HepG2 (cell line): ENCODE measurements around the gene ZFP36L2. TPM values are rescaled to one million over a fixed set of nuclear protein-coding genes. Genes with fewer than 3 reads are reported as not detected.
A peak's percentile ranks its signal among the peaks of the same experiment; 100 is the strongest.

ENCODE experiments used
- BCL6 ChIP-seq: IDR thresholded peaks from 2 replicates; pipeline ENCODE4 v1.6.1; 2016; ENCODE audit warnings: missing genetic modification reagents, missing compliant biosample characterization
- EEA1 ChIP-seq: sonication (generic); formaldehyde crosslinking; IDR thresholded peaks from 2 replicates; pipeline ENCODE4 v1.5.1; 2020; ENCODE audit warnings: mild to moderate bottlenecking, missing genetic modification reagents, borderline replicate concordance
- FOXA1 ChIP-seq, 2 experiments: fragments of 450-650 bp in 1 of 2; sonication (generic) in 1 of 2; formaldehyde crosslinking in 1 of 2; IDR thresholded peaks; 2 replicates each; pipeline versions ENCODE4 v1.4.0 to v1.6.1; 2016 to 2020; ENCODE audit warnings: missing genetic modification reagents in 1 of 2
- KAT8 ChIP-seq: IDR thresholded peaks from 2 replicates; pipeline ENCODE4 v1.6.1; 2016; ENCODE audit warnings: missing genetic modification reagents, missing compliant biosample characterization
- NFYC ChIP-seq: IDR thresholded peaks from 2 replicates; pipeline ENCODE4 v1.6.1; 2016; ENCODE audit warnings: missing genetic modification reagents, missing compliant biosample characterization
- NONO ChIP-seq, 2 experiments: fragments of 450-650 bp in 1 of 2; sonication (generic) in 1 of 2; formaldehyde crosslinking in 1 of 2; IDR thresholded peaks in 1 of 2; conservative IDR thresholded peaks in 1 of 2; 2 replicates each; pipeline versions ENCODE4 v1.6.1 to v1.8.0; 2017 to 2022; ENCODE audit warnings: mild to moderate bottlenecking in 1 of 2, missing genetic modification reagents in 1 of 2, moderate library complexity in 1 of 2
- REPIN1 ChIP-seq: sonication (generic); formaldehyde crosslinking; IDR thresholded peaks from 2 replicates; pipeline ENCODE4 v1.8.0; 2022; ENCODE audit warnings: missing genetic modification reagents, low read depth, mild to moderate bottlenecking, borderline replicate concordance
- RFX3 ChIP-seq: IDR thresholded peaks from 2 replicates; pipeline ENCODE4 v1.6.1; 2016; ENCODE audit warnings: missing biosample characterization, missing genetic modification reagents
- SRSF1 ChIP-seq: fragments of 200-400 bp; formaldehyde crosslinking; optimal IDR thresholded peaks from 2 replicates; pipeline ENCODE3; 2017; ENCODE audit warnings: mild to moderate bottlenecking, low read depth, low read length, moderate library complexity
- ZNF263 ChIP-seq: sonication (generic); formaldehyde crosslinking; IDR thresholded peaks from 2 replicates; pipeline ENCODE4 v1.4.0; 2020; ENCODE audit warnings: missing genetic modification reagents
- ZNF839 ChIP-seq: sonication (generic); formaldehyde crosslinking; IDR thresholded peaks from 2 replicates; pipeline ENCODE4 v1.4.0; 2020; ENCODE audit warnings: missing genetic modification reagents, mild to moderate bottlenecking, borderline replicate concordance
- polyA plus RNA-seq, 8 experiments: library from polyadenylated mRNA; depleted of rRNA in 3 of 8; stranded (reverse) in 7 of 8; unstranded in 1 of 8; fragments of >200 nt; fragmentation: Illumina TruSeq in 4 of 8; extraction: Trizol in 4 of 8; gene quantifications; 2 replicates each; pipeline versions ENCODE4 v1.2.1 to v1.2.3, GENCODE V29; 2011 to 2016; ENCODE audit warnings: low read depth in 4 of 8, missing spikeins in 1 of 8, mixed read lengths in 1 of 8; ENCODE audit not compliant: insufficient read depth in 1 of 8
- total RNA-seq, 5 experiments: library from RNA; depleted of rRNA; stranded (reverse); fragments of >200 nt; fragmentation: Illumina TruSeq; extraction: Trizol; gene quantifications; 2 replicates each; pipeline ENCODE4 v1.2.3, GENCODE V29; 2016; ENCODE audit warnings: low read depth in 1 of 5
- TF ChIP-seq, protein P1 (sequence below): IDR thresholded peaks from 2 replicates; pipeline ENCODE4 v1.6.1; 2016; ENCODE audit warnings: missing genetic modification reagents, missing compliant biosample characterization
- TF ChIP-seq, protein P2 (sequence below): sonication (generic); formaldehyde crosslinking; IDR thresholded peaks from 2 replicates; pipeline ENCODE4 v1.8.0; 2023; ENCODE audit warnings: mild to moderate bottlenecking, missing genetic modification reagents
- TF ChIP-seq, protein P3 (sequence below): sonication (generic); formaldehyde crosslinking; IDR thresholded peaks from 2 replicates; pipeline ENCODE4 v1.4.0; 2020; ENCODE audit warnings: missing genetic modification reagents
- TF ChIP-seq, protein P4 (sequence below): sonication (generic); formaldehyde crosslinking; IDR thresholded peaks from 2 replicates; pipeline ENCODE4 v1.9.0; 2021; ENCODE audit warnings: mild to moderate bottlenecking, missing genetic modification reagents
- TF ChIP-seq, protein P5 (sequence below): sonication (generic); formaldehyde crosslinking; IDR thresholded peaks from 2 replicates; pipeline ENCODE4 v1.5.1; 2020; ENCODE audit warnings: missing genetic modification reagents, mild to moderate bottlenecking, borderline replicate concordance

ZFP36L2 gene
- total and polyA plus RNA-seq, 2 of the 13 experiments (the other 11 are each of a cell fraction or from before 2014, with no cell fraction given) = 11.2 to 21.8 TPM

- peak; percentile 40; the same call in 1 of the 2 replicates for TF ChIP-seq BCL6 (CRISPR knock-in tag)
- TF ChIP-seq, protein P1, sequence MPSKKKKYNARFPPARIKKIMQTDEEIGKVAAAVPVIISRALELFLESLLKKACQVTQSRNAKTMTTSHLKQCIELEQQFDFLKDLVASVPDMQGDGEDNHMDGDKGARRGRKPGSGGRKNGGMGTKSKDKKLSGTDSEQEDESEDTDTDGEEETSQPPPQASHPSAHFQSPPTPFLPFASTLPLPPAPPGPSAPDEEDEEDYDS (CRISPR knock-in tag) = peak; percentile 83
- TF ChIP-seq KAT8 (CRISPR knock-in tag) = peak; percentile 78
- no peak for TF ChIP-seq FOXA1 (IDR thresholded peaks at IDR 0.05)
- TF ChIP-seq FOXA1 (CRISPR knock-in tag; IDR thresholded peaks at IDR 0.05) = peak; percentile 76
- TF ChIP-seq, protein P2, sequence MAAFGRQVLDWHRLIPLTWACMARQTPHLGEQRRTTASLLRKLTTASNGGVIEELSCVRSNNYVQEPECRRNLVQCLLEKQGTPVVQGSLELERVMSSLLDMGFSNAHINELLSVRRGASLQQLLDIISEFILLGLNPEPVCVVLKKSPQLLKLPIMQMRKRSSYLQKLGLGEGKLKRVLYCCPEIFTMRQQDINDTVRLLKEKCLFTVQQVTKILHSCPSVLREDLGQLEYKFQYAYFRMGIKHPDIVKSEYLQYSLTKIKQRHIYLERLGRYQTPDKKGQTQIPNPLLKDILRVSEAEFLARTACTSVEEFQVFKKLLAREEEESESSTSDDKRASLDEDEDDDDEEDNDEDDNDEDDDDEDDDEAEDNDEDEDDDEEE (CRISPR knock-in tag) = peak; percentile 87; the same call in 1 of the 2 replicates
- peak; percentile 75; the same call in 1 of the 2 replicates for TF ChIP-seq REPIN1 (CRISPR knock-in tag)
- no peak for TF ChIP-seq SRSF1
- 0 out of 2 replicates have a peak, but pooled peaks have one; percentile 71 for TF ChIP-seq ZNF839
- TF ChIP-seq NFYC (CRISPR knock-in tag) = peak; percentile 44; the same call in 1 of the 2 replicates
- TF ChIP-seq, protein P3, sequence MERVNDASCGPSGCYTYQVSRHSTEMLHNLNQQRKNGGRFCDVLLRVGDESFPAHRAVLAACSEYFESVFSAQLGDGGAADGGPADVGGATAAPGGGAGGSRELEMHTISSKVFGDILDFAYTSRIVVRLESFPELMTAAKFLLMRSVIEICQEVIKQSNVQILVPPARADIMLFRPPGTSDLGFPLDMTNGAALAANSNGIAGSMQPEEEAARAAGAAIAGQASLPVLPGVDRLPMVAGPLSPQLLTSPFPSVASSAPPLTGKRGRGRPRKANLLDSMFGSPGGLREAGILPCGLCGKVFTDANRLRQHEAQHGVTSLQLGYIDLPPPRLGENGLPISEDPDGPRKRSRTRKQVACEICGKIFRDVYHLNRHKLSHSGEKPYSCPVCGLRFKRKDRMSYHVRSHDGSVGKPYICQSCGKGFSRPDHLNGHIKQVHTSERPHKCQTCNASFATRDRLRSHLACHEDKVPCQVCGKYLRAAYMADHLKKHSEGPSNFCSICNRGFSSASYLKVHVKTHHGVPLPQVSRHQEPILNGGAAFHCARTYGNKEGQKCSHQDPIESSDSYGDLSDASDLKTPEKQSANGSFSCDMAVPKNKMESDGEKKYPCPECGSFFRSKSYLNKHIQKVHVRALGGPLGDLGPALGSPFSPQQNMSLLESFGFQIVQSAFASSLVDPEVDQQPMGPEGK (CRISPR knock-in tag) = peak; percentile 90
- no peak for TF ChIP-seq RFX3 (CRISPR knock-in tag)
- no peak for TF ChIP-seq NONO (IDR thresholded peaks at IDR 0.05)
- 0 out of 2 replicates have a peak, but pooled peaks have one; percentile 56 for TF ChIP-seq NONO (CRISPR knock-in tag; conservative IDR thresholded peaks at IDR 0.05)
- TF ChIP-seq ZNF263 (CRISPR knock-in tag) = peak; percentile 94
- TF ChIP-seq, protein P4, sequence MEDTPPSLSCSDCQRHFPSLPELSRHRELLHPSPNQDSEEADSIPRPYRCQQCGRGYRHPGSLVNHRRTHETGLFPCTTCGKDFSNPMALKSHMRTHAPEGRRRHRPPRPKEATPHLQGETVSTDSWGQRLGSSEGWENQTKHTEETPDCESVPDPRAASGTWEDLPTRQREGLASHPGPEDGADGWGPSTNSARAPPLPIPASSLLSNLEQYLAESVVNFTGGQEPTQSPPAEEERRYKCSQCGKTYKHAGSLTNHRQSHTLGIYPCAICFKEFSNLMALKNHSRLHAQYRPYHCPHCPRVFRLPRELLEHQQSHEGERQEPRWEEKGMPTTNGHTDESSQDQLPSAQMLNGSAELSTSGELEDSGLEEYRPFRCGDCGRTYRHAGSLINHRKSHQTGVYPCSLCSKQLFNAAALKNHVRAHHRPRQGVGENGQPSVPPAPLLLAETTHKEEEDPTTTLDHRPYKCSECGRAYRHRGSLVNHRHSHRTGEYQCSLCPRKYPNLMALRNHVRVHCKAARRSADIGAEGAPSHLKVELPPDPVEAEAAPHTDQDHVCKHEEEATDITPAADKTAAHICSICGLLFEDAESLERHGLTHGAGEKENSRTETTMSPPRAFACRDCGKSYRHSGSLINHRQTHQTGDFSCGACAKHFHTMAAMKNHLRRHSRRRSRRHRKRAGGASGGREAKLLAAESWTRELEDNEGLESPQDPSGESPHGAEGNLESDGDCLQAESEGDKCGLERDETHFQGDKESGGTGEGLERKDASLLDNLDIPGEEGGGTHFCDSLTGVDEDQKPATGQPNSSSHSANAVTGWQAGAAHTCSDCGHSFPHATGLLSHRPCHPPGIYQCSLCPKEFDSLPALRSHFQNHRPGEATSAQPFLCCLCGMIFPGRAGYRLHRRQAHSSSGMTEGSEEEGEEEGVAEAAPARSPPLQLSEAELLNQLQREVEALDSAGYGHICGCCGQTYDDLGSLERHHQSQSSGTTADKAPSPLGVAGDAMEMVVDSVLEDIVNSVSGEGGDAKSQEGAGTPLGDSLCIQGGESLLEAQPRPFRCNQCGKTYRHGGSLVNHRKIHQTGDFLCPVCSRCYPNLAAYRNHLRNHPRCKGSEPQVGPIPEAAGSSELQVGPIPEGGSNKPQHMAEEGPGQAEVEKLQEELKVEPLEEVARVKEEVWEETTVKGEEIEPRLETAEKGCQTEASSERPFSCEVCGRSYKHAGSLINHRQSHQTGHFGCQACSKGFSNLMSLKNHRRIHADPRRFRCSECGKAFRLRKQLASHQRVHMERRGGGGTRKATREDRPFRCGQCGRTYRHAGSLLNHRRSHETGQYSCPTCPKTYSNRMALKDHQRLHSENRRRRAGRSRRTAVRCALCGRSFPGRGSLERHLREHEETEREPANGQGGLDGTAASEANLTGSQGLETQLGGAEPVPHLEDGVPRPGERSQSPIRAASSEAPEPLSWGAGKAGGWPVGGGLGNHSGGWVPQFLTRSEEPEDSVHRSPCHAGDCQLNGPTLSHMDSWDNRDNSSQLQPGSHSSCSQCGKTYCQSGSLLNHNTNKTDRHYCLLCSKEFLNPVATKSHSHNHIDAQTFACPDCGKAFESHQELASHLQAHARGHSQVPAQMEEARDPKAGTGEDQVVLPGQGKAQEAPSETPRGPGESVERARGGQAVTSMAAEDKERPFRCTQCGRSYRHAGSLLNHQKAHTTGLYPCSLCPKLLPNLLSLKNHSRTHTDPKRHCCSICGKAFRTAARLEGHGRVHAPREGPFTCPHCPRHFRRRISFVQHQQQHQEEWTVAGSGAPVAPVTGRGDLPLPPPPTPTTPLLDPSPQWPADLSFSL (CRISPR knock-in tag) = peak; percentile 59; the same call in 1 of the 2 replicates
- TF ChIP-seq, protein P5, sequence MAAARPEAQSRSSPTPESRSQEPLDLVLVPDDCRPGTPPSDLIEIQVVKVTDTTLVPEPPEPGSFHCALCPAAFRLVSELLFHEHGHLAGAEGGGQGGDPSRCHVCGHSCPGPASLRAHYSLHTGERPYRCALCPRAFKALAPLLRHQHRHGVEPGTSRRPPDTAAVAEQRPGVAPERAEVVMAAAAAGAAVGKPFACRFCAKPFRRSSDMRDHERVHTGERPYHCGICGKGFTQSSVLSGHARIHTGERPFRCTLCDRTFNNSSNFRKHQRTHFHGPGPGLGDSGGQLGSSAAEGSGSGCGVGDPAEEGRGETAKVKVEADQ (CRISPR knock-in tag) = no peak; the same call in none of the 2 replicates
- 0 out of 2 replicates have a peak, but pooled peaks have one; percentile 38 for TF ChIP-seq EEA1 (CRISPR knock-in tag)
Measured at GRCh38 chr2:43199492-43200488, 26.6 kb downstream of the ZFP36L2 start (continued).
